Suprapubic skin (tissue), 4 donors: ENCODE data around the gene SCFD2. TPM values are rescaled to one million over a fixed set of nuclear protein-coding genes. Genes with fewer than 3 reads are reported as not detected.

Experiments used
- DNase-seq, 2 donors: peaks; one replicate each; pipeline ENCODE4 v3.0.0-alpha.2; 2019; ENCODE audit warnings: low spot score in 2 of 2
- H3K27ac ChIP-seq: fragments of 200-600 bp; sonication (generic); one replicate; pipeline ENCODE4 v1.5.1; 2019
- H3K27me3 ChIP-seq: fragments of 200-600 bp; sonication (generic); one replicate; pipeline ENCODE4 v1.5.1; 2019
- H3K36me3 ChIP-seq: fragments of 200-600 bp; sonication (generic); one replicate; pipeline ENCODE4 v1.5.1; 2019
- H3K4me1 ChIP-seq: fragments of 200-600 bp; sonication (generic); one replicate; pipeline ENCODE4 v1.5.1; 2019
- H3K4me3 ChIP-seq: fragments of 200-600 bp; sonication (generic); one replicate; pipeline ENCODE4 v1.5.1; 2019; ENCODE audit warnings: mild to moderate bottlenecking
- H3K9me3 ChIP-seq: fragments of 200-600 bp; sonication (generic); one replicate; pipeline ENCODE4 v1.5.1; 2019
- EP300 ChIP-seq: sonication (generic); formaldehyde crosslinking; IDR thresholded peaks from one replicate; pipeline ENCODE4 v1.6.1; 2017; ENCODE audit warnings: antibody characterized with exemption
- POLR2A ChIP-seq, 2 donors: fragments of 450-650 bp; IDR thresholded peaks; one replicate each; pipeline ENCODE4 v1.6.1; 2017; ENCODE audit warnings: antibody characterized with exemption in 2 of 2, mild to moderate bottlenecking in 2 of 2, moderate library complexity in 2 of 2
- POLR2AphosphoS5 ChIP-seq, 3 donors: sonication (generic); formaldehyde crosslinking; IDR thresholded peaks; one replicate each; pipeline ENCODE4 v1.6.1; 2017; ENCODE audit warnings: antibody characterized with exemption in 3 of 3
- WGBS: methylation state at CpG from one replicate; pipeline ENCODE4 v1.1.5; 2018; 5-methylcytosine and 5-hydroxymethylcytosine counted together
- total RNA-seq, 4 donors: library from RNA; depleted of rRNA; stranded (reverse); fragments of >200 nt; gene quantifications; one replicate each; pipeline ENCODE4 v1.1.0, GENCODE V29; 2016
- TF ChIP-seq, protein P1 (sequence below), 2 donors: fragments of 200-600 bp in 1 of 2; fragments of 450-650 bp in 1 of 2; sonication (generic) in 1 of 2; IDR thresholded peaks; one replicate each; pipeline ENCODE4 v1.5.1; 2016 to 2019; ENCODE audit warnings: antibody characterized with exemption in 2 of 2, mild to moderate bottlenecking in 1 of 2, moderate library complexity in 1 of 2

Gene SCFD2
- total RNA-seq, 4 donors from 2014 or later: 25.5 to 39.5 (median 31.9) TPM

DNA sequence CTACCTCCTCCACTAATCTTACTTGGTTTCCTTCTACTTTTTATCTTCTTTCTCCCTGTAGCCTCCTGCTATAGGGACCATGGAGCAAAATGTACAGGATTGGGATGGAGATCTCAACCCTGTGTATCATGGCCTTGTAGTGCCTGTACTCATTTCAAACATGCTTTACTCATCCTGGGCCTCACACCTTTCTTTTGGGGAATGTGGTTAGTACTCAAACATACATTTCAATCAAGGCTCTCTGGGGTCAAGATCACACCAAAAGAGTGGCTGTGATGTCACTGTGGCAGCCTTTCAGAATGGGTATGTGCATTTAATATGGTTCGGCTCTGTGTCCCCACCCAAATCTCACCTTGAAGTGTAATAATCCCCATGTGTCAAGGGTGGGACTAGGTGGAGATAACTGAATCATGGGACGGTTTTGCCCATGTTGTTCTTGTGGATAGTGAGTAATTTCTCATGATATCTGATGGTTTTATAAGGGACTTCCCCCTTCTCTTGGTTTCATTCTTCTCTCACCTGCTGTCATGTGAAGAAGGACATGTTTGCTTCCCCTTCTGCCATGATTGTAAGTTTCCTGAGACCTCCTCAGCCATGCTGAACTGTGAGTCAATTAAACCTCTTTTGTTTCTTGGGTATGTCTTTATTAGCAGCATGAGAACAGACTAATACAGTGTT lies 298.6 kb downstream of the SCFD2 start:
- Histone ChIP-seq H3K9me3 (peaks cover 3% of the 10 kb centered on the region), H3K36me3 (no peaks in the 10 kb centered on the region), H3K4me3 (no peak overlapping the region), H3K27me3 (no peaks in the 10 kb centered on the region), H3K27ac (no peak overlapping the region), H3K4me1 (no peaks in the 10 kb centered on the region)
- DNase-seq: no peak
- TF ChIP-seq EP300 (no peak), POLR2AphosphoS5 (IDR thresholded peaks at IDR 0.05) (no peak), POLR2A (IDR thresholded peaks at IDR 0.05) (no peak)
- TF ChIP-seq, protein P1, sequence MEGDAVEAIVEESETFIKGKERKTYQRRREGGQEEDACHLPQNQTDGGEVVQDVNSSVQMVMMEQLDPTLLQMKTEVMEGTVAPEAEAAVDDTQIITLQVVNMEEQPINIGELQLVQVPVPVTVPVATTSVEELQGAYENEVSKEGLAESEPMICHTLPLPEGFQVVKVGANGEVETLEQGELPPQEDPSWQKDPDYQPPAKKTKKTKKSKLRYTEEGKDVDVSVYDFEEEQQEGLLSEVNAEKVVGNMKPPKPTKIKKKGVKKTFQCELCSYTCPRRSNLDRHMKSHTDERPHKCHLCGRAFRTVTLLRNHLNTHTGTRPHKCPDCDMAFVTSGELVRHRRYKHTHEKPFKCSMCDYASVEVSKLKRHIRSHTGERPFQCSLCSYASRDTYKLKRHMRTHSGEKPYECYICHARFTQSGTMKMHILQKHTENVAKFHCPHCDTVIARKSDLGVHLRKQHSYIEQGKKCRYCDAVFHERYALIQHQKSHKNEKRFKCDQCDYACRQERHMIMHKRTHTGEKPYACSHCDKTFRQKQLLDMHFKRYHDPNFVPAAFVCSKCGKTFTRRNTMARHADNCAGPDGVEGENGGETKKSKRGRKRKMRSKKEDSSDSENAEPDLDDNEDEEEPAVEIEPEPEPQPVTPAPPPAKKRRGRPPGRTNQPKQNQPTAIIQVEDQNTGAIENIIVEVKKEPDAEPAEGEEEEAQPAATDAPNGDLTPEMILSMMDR (IDR thresholded peaks at IDR 0.05): no peak
- 93% methylated on average over 2 of the region's 2 CpGs for WGBS

DNA sequence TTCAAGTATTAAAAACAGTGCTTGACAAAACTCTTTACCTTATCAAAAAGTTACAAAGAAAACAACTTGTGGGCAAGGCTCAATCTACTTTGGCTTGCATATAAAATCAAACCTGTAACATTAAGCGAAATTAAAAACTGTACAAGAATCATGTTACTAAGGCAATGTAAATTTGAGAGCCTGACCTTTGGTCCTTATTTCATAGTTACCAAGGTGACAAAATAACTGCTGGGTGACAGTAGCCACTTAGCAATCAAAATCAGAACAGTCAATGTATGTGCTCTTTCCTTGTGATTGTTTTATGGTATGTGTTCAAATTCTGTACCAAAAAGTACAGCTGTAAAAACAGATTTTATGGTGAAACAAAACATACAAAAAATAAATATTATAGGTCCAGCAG lies 299.7 kb downstream of the SCFD2 start:
- TF ChIP-seq POLR2A (IDR thresholded peaks at IDR 0.05) (no peak), POLR2AphosphoS5 (IDR thresholded peaks at IDR 0.05) (no peak)
- WGBS: 95% methylated on average over 1 of the region's 1 CpG
- DNase-seq: no peak
- Histone ChIP-seq H3K4me3 (no peak overlapping the region), H3K27me3 (no peaks in the 10 kb centered on the region), H3K36me3 (no peaks in the 10 kb centered on the region), H3K4me1 (no peaks in the 10 kb centered on the region), H3K27ac (no peak overlapping the region), H3K9me3 (peaks cover 3% of the 10 kb centered on the region)

DNA sequence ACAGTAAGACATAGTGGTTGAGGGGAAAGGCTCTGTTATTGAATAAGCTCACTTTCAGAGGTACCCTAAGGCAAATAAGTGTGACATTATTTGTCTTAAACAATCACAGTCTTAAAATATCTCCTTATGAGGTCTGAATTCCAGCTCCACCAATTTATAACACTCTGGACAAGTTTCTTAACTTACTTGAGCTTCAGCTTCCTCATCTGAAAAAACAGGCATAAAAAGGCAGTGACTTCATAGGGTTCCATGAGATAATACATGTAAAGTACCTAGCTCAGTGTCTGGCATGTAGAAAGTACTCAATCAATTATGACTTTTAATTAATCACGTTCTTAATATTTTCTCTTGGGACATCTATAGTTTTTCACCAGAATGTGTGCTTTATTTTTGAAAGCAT lies 301.3 kb downstream of the SCFD2 start:
- H3K9me3 ChIP-seq: peaks cover 3% of the 10 kb centered on the region
- H3K27ac ChIP-seq: no peak overlapping the region
- no peaks in the 10 kb centered on the region for H3K4me1 ChIP-seq
- 43% methylated on average over 1 of the region's 1 CpG for WGBS
- DNase-seq: no peak
- TF ChIP-seq POLR2AphosphoS5 (IDR thresholded peaks at IDR 0.05): no peak
- TF ChIP-seq, protein P1 (IDR thresholded peaks at IDR 0.05): no peak
- TF ChIP-seq EP300: no peak
- TF ChIP-seq POLR2A (IDR thresholded peaks at IDR 0.05): no peak
- H3K36me3 ChIP-seq: no peaks in the 10 kb centered on the region
- no peak overlapping the region for H3K4me3 ChIP-seq
- no peaks in the 10 kb centered on the region for H3K27me3 ChIP-seq

DNA sequence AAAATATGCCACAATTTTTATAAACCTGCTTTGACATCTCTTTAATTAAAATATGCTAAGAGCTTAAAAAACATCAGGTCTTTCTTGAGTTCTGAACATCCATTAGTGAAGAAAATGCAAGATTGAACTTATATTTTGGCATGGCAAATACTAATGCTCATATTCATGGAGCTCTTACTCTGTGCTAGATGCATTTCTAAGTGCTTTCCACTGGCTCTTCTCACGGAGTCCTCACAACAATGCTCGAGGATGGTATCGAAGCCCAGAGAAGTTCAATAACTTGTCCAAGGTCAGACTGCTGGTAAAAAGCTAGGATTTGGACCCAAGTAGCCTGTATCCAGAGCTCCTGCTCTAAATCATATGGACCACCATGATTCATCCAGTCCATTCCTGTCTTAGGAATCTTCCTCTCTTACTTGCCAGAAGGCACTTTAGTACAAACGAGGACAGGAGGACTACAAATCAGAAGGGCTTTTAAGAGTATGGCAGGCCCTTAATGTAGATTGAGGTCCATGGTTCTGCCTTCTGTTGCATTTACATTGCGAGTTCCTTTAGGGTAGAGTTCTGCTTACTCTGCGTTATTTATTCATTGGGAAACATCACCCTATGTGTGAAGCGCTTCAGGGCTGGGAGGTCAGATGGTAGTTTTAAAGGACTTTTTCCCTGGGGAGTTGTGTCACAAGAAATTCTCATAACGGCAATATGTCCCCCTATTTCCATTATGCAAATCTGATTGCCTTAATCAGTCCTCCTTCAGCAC lies 304.6 kb downstream of the SCFD2 start:
- Histone ChIP-seq H3K27ac (no peak overlapping the region), H3K36me3 (no peaks in the 10 kb centered on the region), H3K9me3 (no peaks in the 10 kb centered on the region), H3K4me3 (no peak overlapping the region), H3K27me3 (no peaks in the 10 kb centered on the region), H3K4me1 (no peaks in the 10 kb centered on the region)
- no peak for DNase-seq
- TF ChIP-seq EP300: no peak
- TF ChIP-seq POLR2A (IDR thresholded peaks at IDR 0.05): no peak
- TF ChIP-seq POLR2AphosphoS5 (IDR thresholded peaks at IDR 0.05): no peak
- TF ChIP-seq, protein P1 (IDR thresholded peaks at IDR 0.05): no peak
- WGBS: 97% methylated on average over 8 of the region's 8 CpGs

DNA sequence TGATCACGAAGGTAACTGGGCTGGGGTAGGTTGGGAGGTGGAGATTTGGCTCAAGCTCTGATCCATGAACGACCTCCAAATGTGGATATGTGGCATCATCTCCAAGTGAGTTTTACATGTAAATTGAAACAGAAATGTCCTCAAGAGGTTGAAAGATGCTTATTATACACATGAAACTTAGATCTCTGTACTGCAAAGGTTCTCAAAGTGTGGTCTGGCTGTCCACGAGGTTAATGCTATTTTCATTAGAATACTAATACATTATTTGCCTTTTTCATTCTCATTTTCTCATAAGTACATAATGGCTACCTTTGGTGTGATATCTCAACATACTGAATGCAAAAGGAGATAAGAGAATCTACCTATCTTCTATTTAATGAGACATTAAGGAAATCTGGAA lies 305.6 kb downstream of the SCFD2 start:
- 63% methylated on average over 3 of the region's 3 CpGs for WGBS
- Histone ChIP-seq H3K27me3 (no peaks in the 10 kb centered on the region), H3K9me3 (no peaks in the 10 kb centered on the region), H3K4me1 (no peaks in the 10 kb centered on the region), H3K36me3 (no peaks in the 10 kb centered on the region), H3K4me3 (no peak overlapping the region), H3K27ac (no peak overlapping the region)
- TF ChIP-seq EP300 (no peak), POLR2AphosphoS5 (IDR thresholded peaks at IDR 0.05) (no peak), POLR2A (IDR thresholded peaks at IDR 0.05) (no peak)
- TF ChIP-seq, protein P1 (IDR thresholded peaks at IDR 0.05): no peak
- no peak for DNase-seq
